Naive thymus-derived CD4-positive, alpha-beta T cell (primary cell): ENCODE results near the gene TMPRSS6. TPM values are rescaled to one million over a fixed set of nuclear protein-coding genes. Genes with fewer than 3 reads are reported as not detected.

Experiments used
- ATAC-seq: fragments of 150-1000 bp; cut with Tn5 transposase; 2 replicates; pipeline ENCODE4 v1.10.0; 2021; ENCODE audit warnings: mild to moderate bottlenecking, moderate library complexity
- CTCF ChIA-PET: fragments of 350-600 bp; sonication (Branson Sonifier 250); formaldehyde crosslinking; loops from one replicate; lab custom pipeline; 2021; ENCODE audit warnings: antibody characterized with exemption; lab: Charles Lee
- POLR2A ChIA-PET: fragments of 350-600 bp; sonication (Branson Sonifier 250); formaldehyde crosslinking; loops from one replicate; lab custom pipeline; 2021; ENCODE audit warnings: antibody characterized with exemption, inconsistent platforms; lab: Charles Lee
- DNase-seq, 9 donors: peaks; one replicate each; pipeline versions ENCODE4 v3.0.0 to v3.0.0-alpha.2; 2020 to 2022; ENCODE audit warnings: mixed read lengths in 1 of 9
- H3K27ac ChIP-seq: one replicate; pipeline ENCODE4 v1.7.0; 2013; ENCODE audit warnings: mild to moderate bottlenecking, low read depth, low read length, moderate library complexity
- H3K27me3 ChIP-seq, 2 donors: one replicate each; pipeline ENCODE4 v1.7.0; 2013; ENCODE audit warnings: low read length in 2 of 2, mild to moderate bottlenecking in 2 of 2, moderate library complexity in 2 of 2; ENCODE audit not compliant: control insufficient read depth in 2 of 2, insufficient read depth in 2 of 2
- H3K36me3 ChIP-seq, 3 experiments: 1 replicate in 2 of 3; 2 replicates in 1 of 3; pipeline ENCODE4 v1.7.0; 2013; ENCODE audit warnings: low read length in 3 of 3, mild to moderate bottlenecking in 3 of 3, moderate library complexity in 1 of 3; ENCODE audit not compliant: insufficient read depth in 3 of 3, control insufficient read depth in 2 of 3
- H3K4me1 ChIP-seq, 2 donors: one replicate each; pipeline ENCODE4 v1.7.0; 2013; ENCODE audit warnings: low read length in 2 of 2, mild to moderate bottlenecking in 2 of 2, moderate library complexity in 1 of 2; ENCODE audit not compliant: control insufficient read depth in 2 of 2, insufficient read depth in 2 of 2
- H3K4me3 ChIP-seq: 2 replicates; pipeline ENCODE4 v1.7.0; 2013; ENCODE audit warnings: mild to moderate bottlenecking, low read length
- H3K9me3 ChIP-seq, 3 experiments: 1 replicate in 2 of 3; 2 replicates in 1 of 3; pipeline ENCODE4 v1.7.0; 2013; ENCODE audit warnings: low read length in 3 of 3; ENCODE audit not compliant: control insufficient read depth in 2 of 3
- H3K27ac Mint-ChIP-seq, 9 donors: one replicate each; pipeline ENCODE4 v1.8.0; 2020 to 2022; ENCODE audit warnings: mixed read lengths in 9 of 9, mild to moderate bottlenecking in 8 of 9, moderate library complexity in 5 of 9, inconsistent platforms in 2 of 9
- H3K27me3 Mint-ChIP-seq, 5 donors: one replicate each; pipeline ENCODE4 v1.8.0; 2021 to 2022; ENCODE audit warnings: mixed read lengths in 5 of 5, mild to moderate bottlenecking in 1 of 5
- H3K36me3 Mint-ChIP-seq, 5 donors: one replicate each; pipeline ENCODE4 v1.8.0; 2020 to 2022; ENCODE audit warnings: mixed read lengths in 5 of 5, mild to moderate bottlenecking in 3 of 5, inconsistent platforms in 1 of 5
- H3K4me1 Mint-ChIP-seq, 7 donors: one replicate each; pipeline ENCODE4 v1.8.0; 2020 to 2022; ENCODE audit warnings: mixed read lengths in 7 of 7, mild to moderate bottlenecking in 3 of 7, inconsistent platforms in 1 of 7
- H3K4me3 Mint-ChIP-seq, 10 donors: one replicate each; pipeline ENCODE4 v1.8.0; 2020 to 2022; ENCODE audit warnings: mild to moderate bottlenecking in 10 of 10, mixed read lengths in 10 of 10, moderate library complexity in 6 of 10, inconsistent platforms in 2 of 10
- H3K9me3 Mint-ChIP-seq, 11 donors: one replicate each; pipeline ENCODE4 v1.8.0; 2020 to 2022; ENCODE audit warnings: mixed read lengths in 11 of 11, mild to moderate bottlenecking in 4 of 11, inconsistent platforms in 1 of 11, moderate library complexity in 1 of 11
- intact Hi-C, 2 donors: fragments of 100-400 bp; cut with micrococcal nuclease; formaldehyde crosslinking; loops; one replicate each; pipeline ENCODE4 v1.15.1; 2023
- polyA plus RNA-seq, 2 donors: library from polyadenylated mRNA; unstranded; fragments of 300-500 nt; fragmentation: Illumina TruSeq; gene quantifications; one replicate each; pipeline ENCODE4 v1.2.3, GENCODE V29; 2021
- total RNA-seq, 6 experiments: library from RNA in 5 of 6; stranded (reverse) in 5 of 6; gene quantifications; 1 replicate in 5 of 6; 2 replicates in 1 of 6; pipeline ENCODE4 v1.2.3 and lab custom pipeline; 2021 to 2026

The TMPRSS6 gene
- total and polyA plus RNA-seq, 7 experiments from 2014 or later = 0.22 to 3.2 (median 0.32) TPM; not detected in 2

DNA sequence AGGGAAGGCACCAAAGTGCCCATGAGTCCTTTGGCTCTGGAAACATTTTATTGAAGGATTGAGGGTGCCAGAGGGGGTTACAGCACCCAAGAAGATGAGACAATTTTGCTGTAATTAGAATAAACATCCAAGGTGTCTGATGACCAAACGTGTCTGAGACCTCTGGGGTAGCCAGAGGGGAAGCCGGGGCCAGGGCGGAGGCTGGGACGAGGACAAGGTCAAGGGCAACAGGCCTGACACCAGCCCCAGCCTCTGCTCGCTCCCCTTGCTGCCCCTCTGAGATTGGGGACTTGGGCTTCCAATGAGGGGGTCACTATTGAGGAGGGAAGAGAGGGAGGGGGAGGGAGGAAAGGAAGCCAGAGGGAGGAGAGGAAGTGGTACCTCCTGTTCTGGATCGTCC lies 25.6 kb downstream of the TMPRSS6 start:
- no peaks in the 10 kb centered on the region for H3K27me3 ChIP-seq
- DNase-seq (no peak), ATAC-seq (no peak)
- no peaks in the 10 kb centered on the region for H3K36me3 ChIP-seq
- Mint-ChIP-seq H3K36me3 (peaks cover 0 to 3% (median 0%) of the 10 kb centered on the region in 5 donors), H3K4me3 (peak overlapping the region in 1 of 10 donors; percentile 21), H3K4me1 (peaks cover 18 to 73% (median 26%) of the 10 kb centered on the region in 7 donors), H3K9me3 (no peaks in the 10 kb centered on the region), H3K27ac (peak overlapping the region in 3 of 9 donors; percentile 81 to 89 (median 81)), H3K27me3 (no peaks in the 10 kb centered on the region)
- POLR2A ChIA-PET = no interaction called here
- no peaks in the 10 kb centered on the region for H3K9me3 ChIP-seq
- no peak overlapping the region for H3K4me3 ChIP-seq
- peaks cover 22 to 23% of the 10 kb centered on the region in 2 donors for H3K4me1 ChIP-seq
- CTCF ChIA-PET = no interaction called here
- no peak overlapping the region for H3K27ac ChIP-seq
- intact Hi-C loops = no loop called here

DNA sequence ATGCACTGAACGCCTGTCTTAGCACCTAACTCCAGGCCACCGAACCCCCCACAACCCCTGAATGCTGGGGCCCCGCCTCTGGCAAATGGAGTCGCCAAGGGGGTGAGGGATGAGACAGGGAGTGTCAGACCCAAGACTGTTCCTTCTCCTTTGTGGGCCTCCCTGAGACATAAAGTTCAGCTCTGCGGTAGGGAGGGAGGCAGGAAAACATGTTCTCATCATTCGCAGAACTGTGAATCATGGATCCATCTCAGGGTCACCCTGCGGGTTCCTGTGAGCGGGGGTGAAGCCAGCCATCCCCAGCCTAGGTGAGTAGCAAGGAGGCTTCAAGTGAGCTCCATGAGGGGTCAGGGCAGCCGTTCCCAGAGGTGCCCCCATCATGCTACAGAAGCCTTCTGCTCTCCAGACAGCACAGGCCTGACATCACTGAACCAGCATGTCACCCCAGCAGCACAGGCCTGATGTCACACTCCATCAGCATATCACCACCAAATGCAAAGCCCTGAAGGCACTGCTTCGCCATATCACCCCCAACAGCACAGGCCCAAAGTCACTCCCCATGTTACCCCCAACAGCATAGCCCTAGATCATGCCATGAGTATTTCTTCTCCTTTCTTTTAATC lies 27.2 kb downstream of the TMPRSS6 start:
- Histone ChIP-seq H3K9me3 (no peaks in the 10 kb centered on the region), H3K4me1 (peaks cover 34 to 35% of the 10 kb centered on the region in 2 donors), H3K27ac (no peak overlapping the region), H3K4me3 (no peak overlapping the region), H3K27me3 (no peaks in the 10 kb centered on the region), H3K36me3 (no peaks in the 10 kb centered on the region)
- peaks cover 0 to 1% (median 0%) of the 10 kb centered on the region in 11 donors for H3K9me3 Mint-ChIP-seq
- H3K4me3 Mint-ChIP-seq = peak overlapping the region in 1 of 10 donors; percentile 50
- intact Hi-C loops = no loop called here
- peaks cover 0 to 3% (median 0%) of the 10 kb centered on the region in 5 donors for H3K36me3 Mint-ChIP-seq
- ChIA-PET CTCF (interaction anchor here (3.2 kb wide), 1 partner anchor 118 kb away, joined by 16 read pairs; no protein-coding TSS in a partner anchor), POLR2A (no interaction called here)
- ATAC-seq (no peak), DNase-seq (peak in 1 of 9 donors; percentile 49)
- peaks cover 24 to 69% (median 39%) of the 10 kb centered on the region in 7 donors for H3K4me1 Mint-ChIP-seq
- H3K27ac Mint-ChIP-seq = peak overlapping the region in 8 of 9 donors; percentile 42 to 100 (median 72)
- no peaks in the 10 kb centered on the region for H3K27me3 Mint-ChIP-seq

DNA sequence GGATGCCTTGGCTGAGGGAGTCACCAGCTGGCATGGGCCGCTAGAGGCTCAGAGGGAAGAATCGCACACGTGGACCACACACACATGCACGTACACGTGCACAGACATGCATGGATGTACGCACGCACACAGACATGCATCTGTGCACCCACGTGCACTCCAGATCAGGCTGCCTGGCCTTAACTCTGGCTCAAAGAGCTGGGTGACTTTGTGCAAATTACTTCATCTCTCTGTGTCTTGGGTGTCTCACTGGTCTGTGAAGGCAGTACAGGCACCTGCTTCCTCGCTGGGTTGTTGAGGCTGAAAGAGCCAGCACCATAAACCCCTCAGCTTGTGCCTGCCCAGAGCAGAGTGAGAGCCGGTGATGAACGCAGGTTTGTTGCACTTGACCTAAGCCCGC lies 28.7 kb downstream of the TMPRSS6 start:
- CTCF ChIA-PET = interaction anchor here (1.7 to 3.2 kb wide), 2 partner anchors 41 to 119 kb away, joined by 5 to 16 read pairs; no protein-coding TSS in a partner anchor
- H3K27ac Mint-ChIP-seq = peak overlapping the region; percentile 95 to 100 (median 99)
- Histone ChIP-seq H3K27ac (peak overlapping the region; percentile 93), H3K36me3 (no peaks in the 10 kb centered on the region), H3K4me3 (no peak overlapping the region), H3K4me1 (peaks cover 34 to 35% of the 10 kb centered on the region in 2 donors), H3K9me3 (no peaks in the 10 kb centered on the region), H3K27me3 (no peaks in the 10 kb centered on the region)
- no peak for DNase-seq
- intact Hi-C loops = no loop called here
- ATAC-seq = no peak
- H3K27me3 Mint-ChIP-seq = peaks cover 0 to 1% (median 0%) of the 10 kb centered on the region in 5 donors
- POLR2A ChIA-PET = interaction anchor here (1.2 kb wide), 2 partner anchors 42 to 114 kb away, joined by 3 to 6 read pairs; no protein-coding TSS in a partner anchor
- peaks cover 0 to 3% (median 0%) of the 10 kb centered on the region in 5 donors for H3K36me3 Mint-ChIP-seq
- peaks cover 24 to 68% (median 40%) of the 10 kb centered on the region in 7 donors for H3K4me1 Mint-ChIP-seq
- H3K4me3 Mint-ChIP-seq = no peak overlapping the region
- H3K9me3 Mint-ChIP-seq = peaks cover 0 to 1% (median 0%) of the 10 kb centered on the region in 11 donors

DNA sequence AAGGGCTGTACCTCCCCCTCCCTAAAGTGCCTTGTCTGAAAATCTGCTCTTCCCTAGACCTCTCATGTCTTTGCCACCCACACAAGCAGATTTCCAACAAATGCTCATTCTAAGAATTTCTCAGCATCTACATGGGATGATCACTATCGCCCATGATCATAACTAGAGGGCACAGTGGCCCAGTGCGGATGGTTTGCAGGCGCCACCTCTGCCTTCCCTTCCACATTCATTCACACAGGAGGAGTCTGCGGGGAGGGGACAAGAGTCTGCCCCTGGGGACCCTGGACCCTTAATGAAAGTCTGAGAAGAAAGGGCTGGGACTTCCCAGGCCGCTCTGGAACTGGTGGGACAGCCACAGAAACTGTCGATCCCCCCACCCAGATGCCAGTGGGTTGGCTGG lies 29.1 kb downstream of the TMPRSS6 start:
- CTCF ChIA-PET = interaction anchor here (0.7 to 3.2 kb wide), 8 partner anchors 41 to 179 kb away, joined by 3 to 16 read pairs (median 5); no protein-coding TSS in a partner anchor
- Histone ChIP-seq H3K36me3 (no peaks in the 10 kb centered on the region), H3K4me1 (peaks cover 34 to 35% of the 10 kb centered on the region in 2 donors), H3K27me3 (no peaks in the 10 kb centered on the region), H3K9me3 (no peaks in the 10 kb centered on the region), H3K4me3 (peak overlapping the region; percentile 38), H3K27ac (peak overlapping the region; percentile 93)
- Mint-ChIP-seq H3K36me3 (peaks cover 0 to 3% (median 0%) of the 10 kb centered on the region in 5 donors), H3K4me1 (peaks cover 24 to 70% (median 40%) of the 10 kb centered on the region in 7 donors), H3K27me3 (peaks cover 0 to 5% (median 4%) of the 10 kb centered on the region in 5 donors), H3K27ac (peak overlapping the region; percentile 95 to 100 (median 99)), H3K9me3 (peaks cover 0 to 1% (median 0%) of the 10 kb centered on the region in 11 donors), H3K4me3 (peak overlapping the region in 8 of 10 donors; percentile 55 to 78 (median 68))
- ATAC-seq (no peak), DNase-seq (no peak)
- intact Hi-C loops = no loop called here
- POLR2A ChIA-PET = interaction anchor here (0.9 to 1.6 kb wide), 10 partner anchors 42 to 406 kb away, joined by 3 to 15 read pairs (median 4); partner anchors contain the start of genes IL2RB and MFNG

DNA sequence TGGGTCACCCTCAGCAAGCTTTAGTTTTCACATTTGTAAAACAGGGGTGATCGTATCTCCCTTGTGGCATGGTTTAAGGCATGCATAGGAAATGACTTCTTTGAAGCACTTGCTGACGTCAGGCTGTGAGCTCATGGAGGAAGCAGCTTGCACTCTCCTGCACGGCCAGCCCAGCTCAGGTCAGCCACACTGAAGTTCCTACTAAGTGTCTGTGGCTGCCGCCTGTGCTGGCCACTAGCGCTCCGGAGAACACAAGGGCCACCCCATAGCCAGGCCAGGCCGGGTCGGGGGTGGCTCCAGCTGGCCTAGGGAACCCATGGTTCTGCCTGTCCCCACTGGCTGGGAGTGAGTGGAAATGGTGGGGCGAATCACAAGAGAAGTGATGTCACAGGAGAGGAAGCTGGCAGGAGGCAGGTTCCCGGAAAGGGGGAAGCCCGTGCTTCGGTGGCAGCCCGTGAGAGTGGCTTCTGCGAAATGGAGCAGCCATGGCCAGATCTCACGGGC lies 29.8 kb downstream of the TMPRSS6 start:
- peak overlapping the region; percentile 95 to 100 (median 99) for H3K27ac Mint-ChIP-seq
- peak overlapping the region; percentile 57 to 78 (median 72) for H3K4me3 Mint-ChIP-seq
- peaks cover 0 to 3% (median 0%) of the 10 kb centered on the region in 5 donors for H3K36me3 Mint-ChIP-seq
- Histone ChIP-seq H3K36me3 (no peaks in the 10 kb centered on the region), H3K4me3 (peak overlapping the region; percentile 38), H3K27ac (peak overlapping the region; percentile 93), H3K9me3 (no peaks in the 10 kb centered on the region), H3K4me1 (peaks cover 34 to 35% of the 10 kb centered on the region in 2 donors), H3K27me3 (no peaks in the 10 kb centered on the region)
- ChIA-PET POLR2A (interaction anchor here (0.6 to 1.6 kb wide), 13 partner anchors 28 to 406 kb away, joined by 3 to 15 read pairs (median 4); partner anchors contain the start of genes IL2RB, KCTD17 and MFNG), CTCF (interaction anchor here (0.7 to 3.2 kb wide), 11 partner anchors 42 to 189 kb away, joined by 3 to 16 read pairs (median 5); no protein-coding TSS in a partner anchor)
- peak; percentile 55 to 95 (median 86) for DNase-seq
- H3K9me3 Mint-ChIP-seq = peaks cover 0 to 1% (median 0%) of the 10 kb centered on the region in 11 donors
- H3K4me1 Mint-ChIP-seq = peaks cover 25 to 70% (median 40%) of the 10 kb centered on the region in 7 donors
- H3K27me3 Mint-ChIP-seq = peaks cover 0 to 5% (median 4%) of the 10 kb centered on the region in 5 donors
- intact Hi-C loops = loop anchor here (1.0 to 10.0 kb wide), 7 partner anchors 43 to 405 kb away; partner anchors contain the start of genes ELFN2 (in 1 of the 2), IL2RB (in 1 of the 2), MFNG (in 1 of the 2) and RAC2 (in 1 of the 2)
- ATAC-seq = peak; percentile 90

DNA sequence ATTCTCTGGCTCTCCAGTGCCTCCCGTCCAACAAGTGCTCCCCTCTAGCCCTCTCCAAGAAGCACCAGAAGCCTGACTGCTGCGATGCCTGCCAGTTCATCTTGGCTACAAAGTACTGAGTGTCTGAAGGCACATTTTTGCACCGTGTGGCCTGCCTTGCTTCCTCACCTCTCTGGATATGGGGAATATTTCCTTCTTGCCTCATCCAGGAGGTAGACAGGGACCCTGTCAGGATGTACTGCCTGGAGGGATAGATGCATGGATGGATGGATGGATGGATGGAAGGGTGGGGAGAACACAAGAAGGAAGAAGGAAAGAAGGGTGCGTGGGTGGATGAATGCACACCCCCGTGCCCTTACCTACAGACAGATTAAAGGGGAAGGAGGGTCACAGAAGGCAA lies 30.4 kb downstream of the TMPRSS6 start:
- Mint-ChIP-seq H3K36me3 (peaks cover 0 to 3% (median 0%) of the 10 kb centered on the region in 5 donors), H3K27me3 (peaks cover 0 to 5% (median 4%) of the 10 kb centered on the region in 5 donors), H3K4me1 (peaks cover 25 to 65% (median 40%) of the 10 kb centered on the region in 7 donors), H3K4me3 (peak overlapping the region; percentile 57 to 78 (median 72)), H3K27ac (peak overlapping the region; percentile 95 to 100 (median 99)), H3K9me3 (peaks cover 0 to 1% (median 0%) of the 10 kb centered on the region in 11 donors)
- H3K4me1 ChIP-seq = peaks cover 34 to 35% of the 10 kb centered on the region in 2 donors
- no peaks in the 10 kb centered on the region for H3K36me3 ChIP-seq
- peak overlapping the region; percentile 19 for H3K4me3 ChIP-seq
- H3K9me3 ChIP-seq = no peaks in the 10 kb centered on the region
- ChIA-PET POLR2A (interaction anchor here (0.7 to 1.6 kb wide), 9 partner anchors 28 to 407 kb away, joined by 3 to 15 read pairs (median 4); partner anchors contain the start of genes IL2RB, KCTD17 and MFNG), CTCF (interaction anchor here (1.0 to 3.2 kb wide), 8 partner anchors 43 to 189 kb away, joined by 3 to 16 read pairs (median 5); no protein-coding TSS in a partner anchor)
- DNase-seq (peak in 1 of 9 donors; percentile 18), ATAC-seq (no peak)
- intact Hi-C loops = loop anchor here (1.0 to 10.0 kb wide), 7 partner anchors 43 to 406 kb away; partner anchors contain the start of genes ELFN2 (in 1 of the 2), IL2RB (in 1 of the 2), MFNG (in 1 of the 2) and RAC2 (in 1 of the 2)
- peak overlapping the region; percentile 93 for H3K27ac ChIP-seq
- no peaks in the 10 kb centered on the region for H3K27me3 ChIP-seq
